ENCODE data around the gene FLCN. TPM values are rescaled to one million over a fixed set of nuclear protein-coding genes. Genes with fewer than 3 reads are reported as not detected.

FLCN gene
- total RNA-seq, 1 donor from 2014 or later: 57.2 TPM

Other genes starting within 250 kb of the FLCN start
- 224 to 228 TPM (median 225 TPM) in 3 replicates for gene MPRIP, start 194.7 kb downstream of the FLCN start, total RNA-seq
- gene PLD6, start 30.8 kb downstream of the FLCN start, total RNA-seq: 1.7 to 2.4 TPM (median 2.3 TPM) in 3 replicates
- 57.8 to 65.0 TPM (median 63.5 TPM) in 3 replicates for gene COPS3, start 44.1 kb upstream of the FLCN start, total RNA-seq
- gene NT5M, start 66.2 kb upstream of the FLCN start, total RNA-seq: 4.6 to 7.2 TPM (median 7.1 TPM) in 3 replicates
- gene MED9, start 239.8 kb upstream of the FLCN start, total RNA-seq: 17.9 to 20.1 TPM (median 18.9 TPM) in 3 replicates